K562 (cell line): ENCODE results near the gene POT1. TPM values are rescaled to one million over a fixed set of nuclear protein-coding genes. Genes with fewer than 3 reads are reported as not detected.

Source experiments
- ARID1B ChIP-seq: fragments of 450-650 bp; IDR thresholded peaks from 2 replicates; pipeline ENCODE4 v1.6.1; 2016; ENCODE audit warnings: antibody characterized with exemption, mild to moderate bottlenecking, inconsistent platforms
- CBX3 ChIP-seq, 2 experiments: IDR thresholded peaks; 1 replicate in 1 of 2; 2 replicates in 1 of 2; pipeline ENCODE4 v1.6.1; 2012; ENCODE audit warnings: inconsistent platforms in 2 of 2, low read length in 2 of 2, borderline replicate concordance in 1 of 2, control low read depth in 1 of 2
- EHMT2 ChIP-seq: fragments of 450-650 bp; IDR thresholded peaks from 2 replicates; pipeline ENCODE4 v1.6.1; 2018; ENCODE audit warnings: antibody characterized with exemption
- FOXP4 ChIP-seq: sonication (generic); formaldehyde crosslinking; IDR thresholded peaks from 2 replicates; pipeline ENCODE4 v1.8.0; 2022; ENCODE audit warnings: mild to moderate bottlenecking, missing genetic modification reagents, borderline replicate concordance
- HDAC1 ChIP-seq, 2 experiments: fragments of 450-650 bp; IDR thresholded peaks; 2 replicates each; pipeline ENCODE4 v1.6.1; 2016 to 2017; ENCODE audit warnings: inconsistent platforms in 1 of 2, mild to moderate bottlenecking in 1 of 2, moderate library complexity in 1 of 2
- HDAC8 ChIP-seq: fragments of 450-650 bp; IDR thresholded peaks from 2 replicates; pipeline ENCODE4 v1.6.1; 2016; ENCODE audit warnings: mild to moderate bottlenecking, missing genetic modification characterization, moderate library complexity, missing compliant biosample characterization
- HMG20A ChIP-seq: fragments of 450-650 bp; formaldehyde crosslinking; conservative IDR thresholded peaks from 2 replicates; pipeline ENCODE4 v1.4.0; 2020; ENCODE audit warnings: mild to moderate bottlenecking, mixed read lengths
- IRF9 ChIP-seq: fragments of 450-650 bp; IDR thresholded peaks from 2 replicates; pipeline ENCODE4 v1.6.1; 2016; ENCODE audit warnings: missing biosample characterization, missing genetic modification characterization
- KLF6 ChIP-seq: fragments of 250-450 bp; sonication (Bioruptor Pico); IDR thresholded peaks from 2 replicates; pipeline ENCODE4 v1.4.0; 2020; ENCODE audit warnings: mild to moderate bottlenecking, moderate library complexity, borderline replicate concordance
- MAFG ChIP-seq: fragments of 450-650 bp; conservative IDR thresholded peaks from 2 replicates; pipeline ENCODE4 v1.6.1; 2016; ENCODE audit warnings: missing genetic modification characterization, missing compliant biosample characterization
- MCM2 ChIP-seq: fragments of 450-650 bp; IDR thresholded peaks from 2 replicates; pipeline ENCODE4 v1.6.1; 2017; ENCODE audit warnings: low read depth, mild to moderate bottlenecking
- MEIS2 ChIP-seq: fragments of 450-650 bp; IDR thresholded peaks from 2 replicates; pipeline ENCODE4 v1.6.1; 2014; ENCODE audit warnings: mild to moderate bottlenecking; ENCODE audit not compliant: partially characterized antibody
- RCOR1 ChIP-seq, 2 experiments: IDR thresholded peaks; 2 replicates each; pipeline ENCODE4 v1.6.1; 2012; ENCODE audit warnings: low read depth in 2 of 2, low read length in 2 of 2, borderline replicate concordance in 1 of 2, improper control_type of control experiment in 1 of 2
- ZBTB9 ChIP-seq: fragments of 450-650 bp; formaldehyde crosslinking; IDR thresholded peaks from 2 replicates; pipeline ENCODE4 v1.4.0; 2020; ENCODE audit warnings: mild to moderate bottlenecking, moderate library complexity
- ZNF184 ChIP-seq: sonication (generic); formaldehyde crosslinking; IDR thresholded peaks from 2 replicates; pipeline ENCODE4 v1.5.0; 2020; ENCODE audit warnings: missing genetic modification reagents
- ZNF274 ChIP-seq: IDR thresholded peaks from 2 replicates; pipeline ENCODE4 v1.6.1; 2011; ENCODE audit warnings: low read depth, mild to moderate bottlenecking, low read length, moderate library complexity, borderline replicate concordance
- ZNF277 ChIP-seq: fragments of 250-450 bp; sonication (Bioruptor Pico); IDR thresholded peaks from 2 replicates; pipeline ENCODE4 v1.8.0; 2022; ENCODE audit warnings: inconsistent platforms, mild to moderate bottlenecking, moderate library complexity, borderline replicate concordance
- ZNF347 ChIP-seq: fragments of 450-650 bp; formaldehyde crosslinking; IDR thresholded peaks from 2 replicates; pipeline ENCODE4 v1.4.0; 2020; ENCODE audit warnings: low read depth, mild to moderate bottlenecking, moderate library complexity
- polyA plus RNA-seq, 8 experiments: library from polyadenylated mRNA; depleted of rRNA in 4 of 8; stranded (reverse) in 5 of 8; unstranded in 3 of 8; fragments of >200 nt; fragmentation: Nextera tagmentation in 2 of 8; fragmentation: Illumina TruSeq in 1 of 8; extraction: Ambion mirVana in 2 of 8; extraction: Trizol in 1 of 8; gene quantifications; 2 replicates each; pipeline versions ENCODE4 v1.2.1 to v1.2.3, GENCODE V29; 2011 to 2014; ENCODE audit warnings: inconsistent platforms in 1 of 8, missing spikeins in 1 of 8
- total RNA-seq, 7 experiments: library from RNA; depleted of rRNA in 6 of 7; stranded (reverse); fragments of >200 nt in 6 of 7; fragmentation: Illumina TruSeq in 2 of 7; extraction: Trizol in 2 of 7; gene quantifications; 2 replicates each; pipeline versions ENCODE4 v1.2.1 to v1.2.3, GENCODE V29; 2011 to 2021; ENCODE audit warnings: low replicate concordance in 1 of 7
- TF ChIP-seq, protein P1 (sequence below): sonication (generic); formaldehyde crosslinking; IDR thresholded peaks from 2 replicates; pipeline ENCODE4 v1.8.0; 2022; ENCODE audit warnings: missing genetic modification reagents, mild to moderate bottlenecking, borderline replicate concordance

The POT1 gene
- total and polyA plus RNA-seq, 9 of the 15 experiments (the other 6 are each of a cell fraction or from before 2014, with no cell fraction given) = 37.9 to 140 (median 63.6) TPM

DNA sequence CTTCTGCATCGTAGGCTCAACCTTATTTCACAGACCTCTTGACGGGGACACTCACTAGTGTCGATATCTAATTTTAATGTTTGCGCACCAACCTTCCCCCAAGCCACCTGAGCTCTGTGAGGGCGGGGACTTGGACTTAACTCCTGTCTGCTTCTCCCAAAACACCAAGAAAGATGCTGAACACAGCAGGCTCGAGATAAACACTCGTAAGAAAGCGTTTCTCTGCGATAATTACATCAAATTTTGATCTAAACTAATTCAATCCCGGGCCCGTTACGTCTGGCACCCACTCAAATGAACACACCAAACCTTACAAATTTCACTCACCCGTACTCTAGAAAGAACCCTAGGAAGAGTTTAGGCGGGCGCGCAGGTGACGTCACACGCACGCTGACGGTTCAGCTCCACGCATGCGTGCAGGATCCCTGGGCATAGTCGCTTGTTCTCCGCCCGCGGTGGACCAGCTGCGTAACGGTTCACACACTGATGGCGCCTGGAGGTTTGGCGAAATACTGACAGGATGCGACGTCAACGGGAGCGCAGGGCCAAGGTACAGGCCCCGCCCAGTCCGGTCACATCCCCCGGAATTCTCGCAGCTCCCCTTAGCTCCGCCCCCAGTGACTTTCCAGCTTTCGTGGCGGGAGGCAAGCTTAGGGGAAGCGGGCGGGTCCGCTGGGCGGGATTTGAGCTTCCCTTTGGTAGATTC, at the start of gene POT1 (continued):
- TF ChIP-seq ZNF277 (no peak), ARID1B (peak; percentile 34; the same call in 1 of the 2 replicates), ZNF184 (CRISPR knock-in tag) (no peak), ZBTB9 (CRISPR knock-in tag) (peak; percentile 70; the same call in 1 of the 2 replicates), ZNF347 (no peak), ZNF274 (no peak), RCOR1 (IDR thresholded peaks at IDR 0.05; ENCODE audit: borderline replicate concordance in 1 of 2, low read depth in 2 of 2, low read length in 2 of 2) (peak in 1 of 2 experiments; percentile 91; a peak in 3 of 4 replicates), EHMT2 (peak; percentile 12; the same call in 1 of the 2 replicates), HMG20A (CRISPR knock-in tag) (no peak), CBX3 (IDR thresholded peaks at IDR 0.05; ENCODE audit: borderline replicate concordance in 1 of 2, low read length in 2 of 2) (peak in 1 of 2 experiments; percentile 93; a peak in 2 of 3 replicates), FOXP4 (CRISPR knock-in tag) (peak; percentile 46; the same call in 1 of the 2 replicates), KLF6 (CRISPR knock-in tag) (no peak), MAFG (tag) (no peak), IRF9 (tag) (no peak), HDAC1 (IDR thresholded peaks at IDR 0.05) (peak in 1 of 2 experiments; percentile 82; a peak in 2 of 4 replicates), MCM2 (no peak), HDAC8 (tag) (no peak), MEIS2 (peak; percentile 91)
- TF ChIP-seq, protein P1, sequence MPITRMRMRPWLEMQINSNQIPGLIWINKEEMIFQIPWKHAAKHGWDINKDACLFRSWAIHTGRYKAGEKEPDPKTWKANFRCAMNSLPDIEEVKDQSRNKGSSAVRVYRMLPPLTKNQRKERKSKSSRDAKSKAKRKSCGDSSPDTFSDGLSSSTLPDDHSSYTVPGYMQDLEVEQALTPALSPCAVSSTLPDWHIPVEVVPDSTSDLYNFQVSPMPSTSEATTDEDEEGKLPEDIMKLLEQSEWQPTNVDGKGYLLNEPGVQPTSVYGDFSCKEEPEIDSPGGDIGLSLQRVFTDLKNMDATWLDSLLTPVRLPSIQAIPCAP (CRISPR knock-in tag) = no peak
